OCI-M2 (cell line): ENCODE measurements around the gene ZNF581.

Experiments
- DNase-seq: peaks from one replicate; lab custom pipeline; 2025; ENCODE audit not compliant: unreplicated experiment; lab: John Stamatoyannopoulos, UW

ZNF581 gene

DNA sequence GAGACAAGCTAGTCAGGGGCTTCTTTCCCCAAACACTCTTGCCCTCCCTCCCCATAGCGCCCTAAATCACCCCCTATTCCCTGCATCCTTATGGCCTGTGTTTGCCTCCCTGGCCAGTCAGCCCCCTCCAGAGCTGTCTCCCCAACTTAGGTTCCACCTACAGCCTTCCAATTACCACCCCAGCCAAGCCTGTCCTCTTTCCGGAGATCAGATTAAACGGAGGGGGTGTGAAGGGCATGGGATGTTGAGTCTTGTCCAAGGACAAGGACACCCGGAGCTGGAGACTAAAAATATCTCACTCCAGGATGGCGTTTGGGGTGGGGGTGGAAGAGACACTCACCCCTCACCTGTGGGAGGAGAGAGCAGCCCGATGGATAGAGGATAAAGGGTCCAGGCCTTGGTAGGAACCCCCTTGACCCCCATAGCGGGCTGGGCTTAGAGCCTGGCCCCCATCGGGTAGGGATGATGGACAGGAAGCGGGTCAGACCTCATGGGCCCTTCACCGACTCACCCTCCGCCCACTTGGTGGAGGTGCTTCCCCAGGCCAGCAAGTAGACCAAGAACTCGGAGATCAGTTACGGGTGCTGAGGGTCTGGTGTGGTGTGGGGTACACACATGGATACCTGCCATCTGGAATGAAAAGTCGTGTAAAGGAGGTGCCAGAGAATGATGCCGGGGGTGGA, 32.0 kb upstream of the ZNF581 start:
- DNase-seq, result no peak

DNA sequence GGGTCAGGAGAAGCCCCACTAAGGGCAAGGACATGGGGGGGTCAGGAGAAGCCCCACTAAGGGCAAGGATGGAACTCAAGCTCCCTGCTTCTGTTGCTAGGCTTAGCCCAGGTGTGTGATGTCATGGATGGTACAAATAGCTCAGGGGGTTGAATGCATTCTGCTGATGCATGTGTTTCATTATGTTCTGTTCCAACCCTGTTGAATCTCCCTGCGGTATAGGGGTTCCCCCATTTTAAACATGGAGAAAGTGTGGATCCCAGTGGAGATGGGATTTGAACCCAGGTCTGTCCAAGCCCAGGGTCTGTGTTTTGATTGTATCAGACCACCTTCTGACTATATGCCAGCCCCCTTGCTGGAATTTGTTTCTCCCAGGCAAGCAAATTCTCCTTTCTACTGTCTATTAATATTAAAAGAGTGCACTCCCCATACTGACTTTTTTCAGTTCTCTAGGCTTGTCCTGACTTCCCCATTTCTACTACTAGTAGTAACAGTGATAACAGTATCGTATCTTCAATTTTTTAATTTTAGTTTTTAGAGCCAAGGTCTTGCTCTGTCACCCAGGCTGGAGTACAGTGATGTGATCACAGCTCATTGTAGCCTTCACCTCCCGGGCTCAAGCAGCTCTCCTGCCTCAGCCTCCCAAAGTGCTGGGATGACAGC, 31.3 kb upstream of the ZNF581 start:
- DNase-seq, result no peak

DNA sequence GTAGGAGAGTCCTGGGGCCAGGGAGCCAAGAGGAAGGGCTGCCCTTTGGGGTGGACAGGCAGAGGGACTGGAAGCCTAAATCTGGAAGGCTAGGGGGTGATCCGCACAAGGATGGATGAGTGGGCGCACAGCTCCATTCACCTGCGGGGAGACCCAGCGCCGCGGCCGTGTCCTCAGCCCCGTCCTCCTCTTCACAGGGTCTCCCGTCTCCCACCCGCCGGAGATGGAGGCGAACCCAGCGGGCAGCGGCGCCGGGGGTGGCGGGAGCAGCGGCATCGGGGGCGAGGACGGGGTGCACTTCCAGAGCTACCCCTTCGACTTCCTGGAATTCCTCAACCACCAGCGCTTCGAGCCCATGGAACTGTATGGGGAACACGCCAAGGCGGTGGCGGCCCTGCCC, 30.1 kb upstream of the ZNF581 start:
- DNase-seq, result no peak

DNA sequence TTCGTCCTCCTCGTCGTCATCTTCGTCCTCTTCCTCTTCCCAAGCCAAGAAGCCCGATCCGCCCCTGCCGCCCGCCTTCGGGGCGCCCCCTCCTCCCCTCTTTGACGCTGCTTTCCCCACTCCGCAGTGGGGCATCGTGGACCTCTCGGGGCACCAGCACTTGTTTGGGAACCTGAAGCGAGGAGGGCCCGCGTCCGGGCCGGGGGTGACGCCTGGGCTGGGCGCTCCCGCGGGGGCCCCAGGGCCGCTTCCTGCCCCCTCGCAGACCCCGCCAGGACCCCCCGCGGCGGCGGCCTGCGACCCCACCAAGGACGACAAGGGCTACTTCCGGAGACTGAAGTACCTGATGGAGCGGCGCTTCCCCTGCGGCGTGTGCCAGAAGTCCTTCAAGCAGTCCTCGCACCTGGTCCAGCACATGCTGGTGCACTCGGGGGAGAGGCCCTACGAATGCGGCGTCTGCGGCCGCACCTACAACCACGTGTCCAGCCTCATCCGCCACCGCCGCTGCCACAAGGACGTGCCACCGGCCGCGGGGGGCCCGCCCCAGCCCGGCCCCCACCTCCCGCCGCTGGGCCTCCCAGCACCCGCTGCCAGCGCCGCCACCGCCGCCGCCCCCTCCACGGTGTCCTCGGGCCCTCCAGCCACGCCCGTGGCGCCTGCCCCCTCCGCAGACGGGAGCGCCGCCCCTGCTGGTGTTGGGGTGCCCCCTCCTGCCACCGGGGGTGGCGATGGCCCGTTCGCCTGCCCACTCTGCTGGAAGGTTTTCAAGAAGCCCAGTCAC, 29.3 kb upstream of the ZNF581 start:
- DNase-seq, result no peak

DNA sequence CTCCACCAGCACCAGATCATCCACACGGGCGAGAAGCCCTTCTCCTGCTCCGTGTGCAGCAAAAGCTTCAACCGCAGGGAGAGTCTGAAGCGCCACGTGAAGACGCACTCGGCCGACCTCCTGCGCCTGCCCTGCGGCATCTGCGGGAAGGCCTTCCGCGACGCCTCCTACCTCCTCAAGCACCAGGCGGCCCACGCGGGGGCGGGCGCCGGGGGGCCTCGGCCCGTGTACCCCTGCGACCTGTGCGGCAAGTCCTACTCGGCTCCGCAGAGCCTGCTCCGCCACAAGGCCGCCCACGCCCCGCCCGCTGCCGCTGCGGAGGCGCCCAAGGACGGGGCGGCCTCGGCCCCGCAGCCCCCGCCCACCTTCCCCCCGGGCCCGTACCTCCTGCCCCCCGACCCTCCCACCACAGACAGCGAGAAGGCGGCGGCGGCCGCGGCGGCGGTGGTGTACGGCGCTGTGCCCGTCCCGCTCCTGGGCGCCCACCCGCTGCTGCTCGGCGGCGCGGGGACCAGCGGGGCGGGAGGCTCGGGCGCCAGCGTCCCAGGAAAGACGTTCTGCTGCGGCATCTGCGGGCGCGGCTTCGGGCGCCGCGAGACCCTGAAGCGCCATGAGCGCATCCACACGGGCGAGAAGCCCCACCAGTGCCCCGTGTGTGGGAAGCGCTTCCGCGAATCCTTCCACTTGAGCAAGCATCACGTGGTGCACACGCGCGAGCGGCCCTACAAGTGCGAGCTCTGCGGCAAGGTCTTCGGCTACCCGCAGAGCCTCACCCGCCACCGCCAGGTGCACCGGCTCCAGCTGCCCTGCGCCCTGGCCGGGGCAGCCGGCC, 28.5 kb upstream of the ZNF581 start:
- no peak for DNase-seq

DNA sequence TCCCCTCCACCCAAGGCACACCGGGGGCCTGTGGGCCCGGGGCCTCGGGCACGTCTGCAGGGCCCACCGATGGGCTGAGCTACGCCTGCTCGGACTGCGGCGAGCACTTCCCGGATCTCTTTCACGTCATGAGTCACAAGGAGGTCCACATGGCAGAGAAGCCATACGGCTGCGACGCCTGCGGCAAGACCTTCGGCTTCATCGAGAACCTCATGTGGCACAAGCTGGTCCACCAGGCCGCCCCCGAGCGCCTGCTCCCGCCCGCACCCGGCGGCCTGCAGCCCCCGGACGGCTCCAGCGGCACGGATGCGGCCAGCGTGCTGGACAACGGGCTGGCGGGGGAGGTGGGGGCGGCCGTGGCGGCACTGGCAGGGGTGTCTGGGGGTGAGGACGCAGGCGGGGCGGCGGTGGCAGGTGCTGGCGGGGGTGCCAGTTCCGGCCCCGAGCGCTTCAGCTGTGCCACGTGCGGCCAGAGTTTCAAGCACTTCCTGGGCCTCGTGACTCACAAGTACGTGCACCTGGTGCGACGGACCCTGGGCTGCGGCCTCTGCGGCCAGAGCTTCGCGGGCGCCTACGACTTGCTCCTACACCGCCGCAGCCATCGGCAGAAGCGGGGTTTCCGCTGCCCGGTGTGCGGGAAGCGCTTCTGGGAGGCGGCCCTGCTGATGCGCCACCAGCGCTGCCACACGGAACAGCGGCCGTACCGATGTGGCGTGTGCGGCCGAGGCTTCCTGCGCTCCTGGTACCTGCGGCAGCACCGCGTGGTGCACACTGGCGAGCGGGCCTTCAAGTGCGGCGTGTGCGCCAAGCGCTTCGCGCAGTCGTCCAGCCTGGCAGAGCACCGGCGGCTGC, 27.7 kb upstream of the ZNF581 start:
- DNase-seq, result no peak

DNA sequence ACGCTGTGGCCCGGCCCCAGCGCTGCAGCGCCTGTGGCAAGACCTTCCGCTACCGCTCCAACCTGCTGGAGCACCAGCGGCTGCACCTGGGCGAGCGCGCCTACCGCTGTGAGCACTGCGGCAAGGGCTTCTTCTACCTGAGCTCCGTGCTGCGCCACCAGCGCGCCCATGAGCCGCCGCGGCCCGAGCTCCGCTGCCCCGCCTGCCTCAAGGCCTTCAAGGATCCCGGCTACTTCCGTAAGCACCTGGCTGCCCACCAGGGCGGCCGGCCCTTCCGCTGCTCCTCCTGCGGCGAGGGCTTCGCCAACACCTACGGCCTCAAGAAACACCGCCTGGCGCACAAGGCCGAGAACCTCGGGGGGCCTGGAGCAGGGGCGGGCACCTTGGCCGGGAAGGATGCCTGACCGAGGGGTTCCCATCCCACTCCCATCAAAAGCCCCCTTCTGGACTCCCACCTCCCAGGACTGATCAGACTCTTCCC, 27.0 kb upstream of the ZNF581 start:
- no peak for DNase-seq

DNA sequence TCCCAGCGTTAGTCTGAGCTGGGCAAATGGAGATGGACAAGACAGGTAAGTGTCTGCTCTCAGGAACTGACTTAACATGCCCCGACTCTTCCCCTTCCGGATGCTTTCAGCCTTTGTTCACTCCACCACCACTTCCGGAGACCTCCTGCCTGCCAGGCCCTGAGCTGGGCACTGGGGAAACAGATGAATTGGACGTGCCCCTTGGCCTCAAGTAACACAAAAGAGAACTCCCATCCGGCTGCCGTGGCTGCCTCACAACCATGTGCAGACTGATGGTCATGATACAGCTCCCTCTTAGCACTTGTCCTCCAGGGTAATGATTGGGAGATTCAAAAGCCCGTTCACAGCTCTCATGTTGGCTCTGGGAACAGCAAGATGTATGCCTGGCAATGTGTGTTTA, 26.0 kb upstream of the ZNF581 start:
- no peak for DNase-seq

DNA sequence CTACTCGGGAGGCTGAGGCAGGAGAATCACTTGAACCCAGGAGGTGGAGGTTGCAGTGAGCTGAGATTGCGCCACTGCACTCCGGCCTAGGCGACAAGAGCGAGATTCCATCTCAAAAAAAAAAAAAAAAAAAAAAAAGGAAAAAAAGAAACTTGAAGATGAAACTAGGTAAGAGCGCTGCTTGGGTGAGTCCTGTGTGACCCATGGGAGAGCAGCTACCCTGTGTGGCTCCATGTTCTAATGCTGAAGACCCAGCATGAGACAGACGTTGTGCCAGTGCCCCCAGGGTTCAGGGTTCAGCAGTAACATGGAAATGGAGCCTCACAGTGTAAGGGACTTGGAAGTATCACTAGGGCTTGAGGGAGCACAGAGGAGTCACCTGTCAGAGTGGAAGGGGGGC, 25.0 kb upstream of the ZNF581 start:
- no peak for DNase-seq

DNA sequence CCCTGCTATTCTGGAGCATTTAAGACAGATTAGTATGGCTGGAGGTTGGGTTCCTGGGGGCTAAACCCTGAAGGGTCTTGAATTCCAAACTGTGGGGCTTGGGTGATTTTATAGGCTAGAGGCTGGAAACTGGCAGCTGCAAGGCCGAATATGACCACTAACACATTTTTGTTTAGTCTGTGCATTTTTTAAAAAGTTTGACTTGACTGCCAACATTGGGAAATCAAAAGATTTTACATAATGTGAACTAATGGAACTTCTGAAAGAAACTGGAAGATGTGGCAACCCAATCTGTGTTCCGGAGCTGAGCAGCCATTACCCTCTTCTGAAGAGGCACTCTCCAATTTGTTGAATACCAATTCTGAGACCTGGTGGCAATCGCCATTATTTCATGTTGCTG, 24.2 kb upstream of the ZNF581 start:
- DNase-seq, result no peak

DNA sequence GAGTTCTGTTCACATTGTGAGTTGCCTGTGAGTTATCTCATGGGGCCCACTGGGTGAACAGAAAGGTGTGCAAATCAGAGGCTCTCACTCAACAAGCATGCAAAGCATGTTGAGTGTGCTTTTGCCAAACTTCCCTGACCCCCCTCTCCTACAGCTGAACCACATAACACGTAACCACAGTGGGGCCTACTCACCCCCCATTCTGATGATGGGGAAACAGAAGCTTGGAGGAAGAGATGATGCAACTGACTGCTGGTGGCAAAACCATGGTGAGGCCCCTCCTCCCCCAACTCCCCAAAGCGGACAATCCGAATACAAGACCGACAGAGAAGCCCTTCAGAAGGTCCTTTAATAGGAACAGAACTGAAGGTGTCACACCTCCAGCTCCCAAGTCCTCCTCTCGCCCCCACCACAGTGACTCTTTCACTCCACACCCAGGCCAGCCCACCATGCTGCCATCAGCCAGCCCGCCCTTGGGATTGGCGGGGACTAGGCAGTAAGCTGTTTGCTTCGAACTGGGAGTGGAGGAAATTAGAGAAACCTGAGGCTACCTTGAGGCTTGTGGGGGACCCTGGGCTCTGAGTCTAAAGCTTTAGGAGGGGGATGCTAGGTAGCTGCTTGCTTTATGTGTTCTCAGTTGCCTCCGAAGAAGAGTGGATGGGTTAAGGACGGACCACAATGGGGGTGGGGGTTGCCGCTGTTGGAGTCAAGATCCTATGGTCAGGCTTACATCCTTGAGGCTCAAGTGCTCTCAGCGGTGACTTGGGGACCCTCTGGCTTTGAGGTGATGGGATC, 22.8 kb upstream of the ZNF581 start:
- DNase-seq, result no peak

DNA sequence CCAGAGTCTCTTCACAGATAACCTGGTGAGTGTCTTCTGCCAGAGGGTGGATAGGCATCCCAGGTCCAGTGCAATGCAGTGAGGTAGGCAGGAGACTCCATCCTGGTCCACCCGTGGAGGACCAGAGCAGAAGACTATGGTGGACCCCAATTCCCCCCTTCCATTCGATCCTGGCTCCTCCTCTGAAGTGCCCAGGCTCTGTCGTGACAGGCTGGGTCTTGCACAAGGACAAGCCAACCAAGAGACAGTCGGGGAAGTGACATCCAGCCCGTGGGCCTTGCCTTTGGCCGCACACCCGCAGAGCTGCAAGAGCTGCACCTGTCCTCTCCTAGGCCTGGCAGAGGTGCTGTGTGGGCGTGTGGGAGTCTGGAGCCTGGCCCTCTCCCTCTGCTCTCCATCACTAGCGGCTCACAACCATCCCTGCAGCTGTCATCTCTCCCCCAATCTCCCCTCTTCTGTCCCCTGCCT, 22.2 kb upstream of the ZNF581 start:
- no peak for DNase-seq

DNA sequence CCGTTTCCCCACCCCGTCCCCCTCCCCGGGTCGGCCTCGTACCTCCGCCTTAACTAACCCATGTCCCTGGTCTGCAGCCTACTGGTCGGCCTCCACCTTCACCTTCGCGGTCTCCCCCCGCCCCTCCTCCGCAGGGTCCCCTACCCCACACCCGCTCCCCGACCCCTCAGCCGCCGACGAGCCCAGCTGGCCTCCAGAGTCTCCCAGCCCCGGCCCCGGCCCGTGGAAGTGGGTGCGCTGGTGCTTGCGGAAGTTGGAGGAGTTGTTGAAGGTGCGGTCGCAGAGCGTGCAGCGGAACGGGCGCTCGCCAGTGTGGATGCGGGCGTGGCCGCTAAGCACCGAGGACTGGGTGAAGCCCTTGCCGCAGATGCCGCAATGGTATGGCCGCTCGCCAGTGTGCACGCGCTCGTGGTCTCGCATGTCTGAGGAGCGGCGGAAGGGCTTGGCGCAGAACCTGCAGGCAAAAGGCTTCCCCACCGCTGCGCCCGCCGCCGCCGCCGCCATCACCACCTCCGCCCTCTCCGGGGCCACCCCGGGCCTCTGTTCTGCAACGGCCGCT, 21.7 kb upstream of the ZNF581 start:
- DNase-seq, result no peak

DNA sequence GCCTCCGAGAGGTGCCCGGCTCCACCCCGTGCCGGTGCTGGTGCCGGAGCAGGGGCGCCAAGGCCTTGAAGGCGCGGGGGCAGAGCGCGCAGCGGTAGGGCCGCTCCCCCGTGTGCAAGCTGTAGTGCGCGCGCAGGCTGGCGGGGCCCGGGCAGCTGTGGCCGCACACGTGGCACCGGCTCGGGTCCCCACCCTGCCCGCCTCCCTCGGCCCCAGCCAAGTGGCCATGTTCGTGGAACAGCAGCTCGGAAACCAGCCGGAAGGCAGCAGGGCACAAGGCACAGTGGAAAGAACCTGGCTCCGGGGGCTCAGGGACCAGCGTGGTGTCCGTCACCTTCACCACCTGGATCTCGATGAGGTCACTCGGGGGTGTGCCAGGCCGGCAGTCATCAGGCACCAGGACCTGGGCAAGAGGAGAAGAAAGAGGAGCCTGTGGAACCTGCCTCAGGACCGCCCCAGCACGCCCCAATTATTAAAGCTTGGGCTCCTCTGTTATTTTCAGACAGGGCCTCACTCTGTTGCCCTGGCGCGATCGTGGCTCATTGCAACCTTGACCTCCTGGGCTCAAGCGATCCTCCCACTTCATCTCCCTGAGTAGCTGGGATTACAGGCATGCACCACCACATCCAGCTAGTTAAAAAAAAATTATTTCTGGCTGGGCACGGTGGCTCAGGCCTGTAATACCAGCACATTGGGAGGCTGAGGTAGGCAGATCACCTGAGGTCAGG, 21.0 kb upstream of the ZNF581 start:
- DNase-seq, result no peak

DNA sequence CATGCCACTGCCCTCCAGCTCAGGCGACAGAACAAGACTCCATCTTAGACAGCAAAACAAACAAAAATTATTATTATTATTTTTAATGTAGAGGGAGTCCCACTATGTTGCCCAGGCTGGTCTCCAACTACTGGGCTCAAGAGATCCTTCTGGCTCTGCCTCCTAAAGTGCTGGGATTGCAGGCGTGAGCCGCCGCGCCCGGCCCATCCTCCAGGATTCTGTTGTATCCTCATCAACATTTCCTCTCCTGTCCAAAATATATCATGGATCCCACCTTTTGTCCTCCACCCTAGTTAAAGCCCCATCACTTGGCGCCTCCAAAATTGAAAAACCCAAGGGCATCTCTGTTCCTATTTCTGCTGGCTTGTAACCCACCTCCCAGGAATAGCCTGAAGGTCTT, 20.3 kb upstream of the ZNF581 start:
- no peak for DNase-seq

DNA sequence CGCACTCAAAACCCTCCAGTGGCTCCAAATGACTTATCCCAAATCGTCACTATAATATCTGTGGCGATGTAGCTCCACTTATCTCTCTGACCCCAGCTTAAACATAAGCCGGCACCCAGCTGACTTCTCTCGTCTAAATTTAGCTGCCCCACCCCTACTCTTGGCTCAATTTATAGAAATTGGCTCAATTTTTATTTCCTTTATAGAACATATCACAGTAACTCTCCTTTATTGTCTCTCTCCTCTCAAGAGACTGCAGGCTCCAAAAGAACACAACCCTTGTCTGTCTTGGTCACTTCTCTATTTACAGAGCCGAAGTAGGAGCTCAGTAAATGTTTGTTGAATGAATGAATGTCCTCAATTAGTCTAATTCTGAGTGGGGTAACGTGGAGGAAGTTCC, 19.9 kb upstream of the ZNF581 start:
- no peak for DNase-seq

DNA sequence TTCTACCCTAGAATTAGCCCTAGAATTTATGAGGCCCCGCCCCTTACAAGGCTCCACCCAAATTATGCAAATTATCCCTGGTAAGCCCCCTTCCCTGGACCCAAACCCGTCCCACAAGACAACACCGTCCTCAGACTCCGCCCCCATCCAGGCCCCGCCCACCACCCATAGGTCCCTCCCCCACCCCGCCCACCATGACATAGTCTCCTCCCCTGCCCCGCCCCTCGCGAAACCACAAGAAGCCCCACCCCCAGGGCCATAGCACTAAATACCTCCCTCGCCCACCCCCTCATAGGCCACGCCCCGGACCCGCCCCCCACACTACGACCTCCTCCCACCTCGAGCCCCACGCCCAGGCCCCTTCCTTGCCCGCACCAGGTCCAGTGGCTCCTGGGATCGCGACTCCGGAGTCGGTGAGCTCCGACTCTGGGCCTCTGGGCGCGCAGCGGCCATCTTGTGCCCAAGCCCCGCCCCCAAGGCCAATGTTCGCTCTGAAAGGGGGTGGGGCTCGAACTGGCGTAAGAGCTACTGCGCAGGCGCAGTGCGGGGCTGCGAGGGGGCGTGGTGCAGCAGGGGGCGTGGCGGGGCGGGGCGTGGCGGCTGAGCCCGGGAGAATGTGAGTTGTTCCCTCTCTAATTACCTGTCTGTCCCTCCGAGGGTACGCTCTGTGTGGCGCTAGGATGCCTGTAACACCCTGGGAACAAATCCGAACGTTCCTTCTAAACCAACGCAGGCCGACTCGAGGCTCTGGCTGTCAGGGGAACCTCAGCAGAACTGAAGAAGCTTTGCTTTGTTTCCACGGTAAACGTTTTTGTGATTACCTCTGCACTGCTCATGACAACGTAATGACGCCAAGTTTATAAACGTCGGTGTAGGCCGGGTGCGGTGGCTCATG, 19.1 kb upstream of the ZNF581 start, which contains the start of gene ZNF784:
Gene ZNF784, minus strand, starts transcription at position 458 of the 895 bp plus-strand sequence. Its CDS starts 5 bp downstream, at position 453.
- peak; percentile 87 for DNase-seq
